NAMALWA (cell line): ENCODE measurements around the gene CCT8.

Experiments
- DNase-seq: peaks from one replicate; pipeline ENCODE4 v3.0.0-alpha.2; 2015; ENCODE audit warnings: low spot score

The CCT8 gene

DNA sequence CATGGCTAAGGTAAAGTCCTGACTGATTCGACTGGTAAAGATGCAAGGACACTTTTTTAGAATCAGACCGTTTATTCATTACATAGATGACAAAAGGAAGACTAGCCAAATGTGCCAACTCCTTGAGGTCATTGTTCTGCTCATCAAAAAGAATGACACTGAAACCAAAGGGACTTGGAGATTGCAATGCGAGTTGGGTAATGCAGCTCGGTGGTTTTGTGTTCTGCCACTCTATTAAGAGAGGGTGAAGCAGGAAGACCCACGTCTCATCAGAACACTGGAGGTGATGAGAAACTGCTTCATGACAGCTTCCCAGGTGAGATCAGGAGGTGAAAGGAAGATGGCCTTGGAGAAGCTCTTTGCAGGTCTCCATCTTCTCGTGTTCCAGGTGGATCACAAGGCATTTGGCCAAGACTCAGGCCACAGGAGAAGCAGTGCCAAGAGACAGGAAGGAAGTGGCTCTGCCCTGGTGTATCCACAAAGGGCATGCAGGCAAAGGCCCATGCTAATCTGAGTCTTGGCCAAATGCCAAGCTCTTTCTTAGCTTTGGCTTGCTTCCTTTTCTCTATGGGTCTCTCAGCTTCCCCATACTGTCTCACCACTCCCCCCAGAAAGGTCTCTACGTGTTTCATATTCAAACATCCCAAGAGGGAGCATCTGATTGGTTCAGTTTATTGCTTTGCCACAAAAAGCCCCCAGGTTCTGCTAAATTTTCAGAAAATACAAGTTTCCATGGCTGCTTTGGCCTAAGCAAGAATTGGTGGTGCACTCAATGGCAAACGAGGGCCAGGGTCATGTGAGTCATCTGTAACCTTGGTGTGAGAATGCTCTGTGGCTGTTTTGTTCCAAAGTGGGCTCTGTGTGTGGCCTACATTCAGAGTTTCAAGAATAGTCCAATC, 5.7 kb upstream of the CCT8 start:
- DNase-seq = peak; percentile 80

DNA sequence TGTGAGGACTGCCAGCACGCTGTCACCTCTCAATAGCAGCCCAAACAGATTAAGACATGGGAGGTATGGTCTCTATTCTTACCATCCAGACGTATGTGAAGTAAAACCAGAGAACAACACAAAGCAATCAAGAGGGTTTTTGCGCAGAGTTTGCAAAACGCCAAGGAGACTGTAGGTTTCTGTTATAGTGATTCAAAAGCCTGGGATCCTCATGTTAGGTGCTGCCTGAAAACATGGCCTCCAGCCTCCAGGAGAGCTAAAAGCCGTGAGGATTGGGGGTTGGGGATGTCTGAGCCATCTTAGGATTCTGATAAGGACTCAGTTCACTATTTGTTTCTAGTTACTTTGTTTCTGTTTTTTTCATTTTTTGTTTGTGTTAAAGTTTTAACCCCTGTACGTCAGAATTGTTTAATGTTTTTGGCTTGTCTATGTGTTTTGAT, 4.2 kb upstream of the CCT8 start:
- DNase-seq = peak; percentile 59

DNA sequence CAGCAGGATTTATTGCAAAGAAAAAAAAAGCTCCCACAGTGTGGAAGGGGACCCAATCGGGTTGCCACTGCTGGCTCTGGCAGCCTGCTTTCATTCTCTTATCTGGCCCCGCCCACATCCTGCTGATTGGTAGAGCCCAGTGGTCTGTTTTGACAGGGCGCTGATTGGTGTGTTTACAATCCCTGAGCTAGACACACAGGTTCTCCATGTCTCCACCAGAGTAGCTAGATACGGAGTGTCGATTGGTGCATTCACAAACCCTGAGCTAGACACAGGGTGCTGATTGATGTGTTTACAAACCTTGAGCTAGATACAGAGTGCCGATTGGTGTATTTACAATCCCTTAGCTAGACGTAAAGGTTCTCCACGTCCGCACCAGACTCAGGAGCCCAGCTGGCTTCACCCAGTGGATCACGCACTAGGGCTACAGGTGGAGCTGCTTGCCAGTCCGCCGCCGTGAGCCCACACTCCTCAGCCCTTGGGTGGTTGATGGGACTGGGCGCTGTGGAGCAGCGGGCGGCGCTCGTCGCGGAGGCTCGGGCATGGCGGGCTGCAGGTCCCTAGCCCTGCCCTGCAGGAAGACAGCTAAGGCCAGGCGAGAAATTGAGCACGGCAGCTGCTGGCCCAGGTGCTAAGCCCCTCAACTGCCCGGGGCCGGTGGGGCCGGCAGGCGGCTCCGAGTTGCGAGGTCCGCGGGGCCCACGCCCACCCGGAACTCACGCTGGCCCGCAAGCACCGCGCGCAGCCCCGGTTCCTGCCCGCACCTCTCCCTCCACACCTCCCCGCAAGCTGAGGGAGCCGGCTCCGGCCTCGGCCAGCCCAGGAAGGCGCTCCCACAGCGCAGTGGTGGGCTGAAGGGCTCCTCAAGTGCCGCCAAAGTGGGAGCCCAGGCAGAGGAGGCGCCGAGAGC, 3.5 kb upstream of the CCT8 start:
- DNase-seq = peak; percentile 76

DNA sequence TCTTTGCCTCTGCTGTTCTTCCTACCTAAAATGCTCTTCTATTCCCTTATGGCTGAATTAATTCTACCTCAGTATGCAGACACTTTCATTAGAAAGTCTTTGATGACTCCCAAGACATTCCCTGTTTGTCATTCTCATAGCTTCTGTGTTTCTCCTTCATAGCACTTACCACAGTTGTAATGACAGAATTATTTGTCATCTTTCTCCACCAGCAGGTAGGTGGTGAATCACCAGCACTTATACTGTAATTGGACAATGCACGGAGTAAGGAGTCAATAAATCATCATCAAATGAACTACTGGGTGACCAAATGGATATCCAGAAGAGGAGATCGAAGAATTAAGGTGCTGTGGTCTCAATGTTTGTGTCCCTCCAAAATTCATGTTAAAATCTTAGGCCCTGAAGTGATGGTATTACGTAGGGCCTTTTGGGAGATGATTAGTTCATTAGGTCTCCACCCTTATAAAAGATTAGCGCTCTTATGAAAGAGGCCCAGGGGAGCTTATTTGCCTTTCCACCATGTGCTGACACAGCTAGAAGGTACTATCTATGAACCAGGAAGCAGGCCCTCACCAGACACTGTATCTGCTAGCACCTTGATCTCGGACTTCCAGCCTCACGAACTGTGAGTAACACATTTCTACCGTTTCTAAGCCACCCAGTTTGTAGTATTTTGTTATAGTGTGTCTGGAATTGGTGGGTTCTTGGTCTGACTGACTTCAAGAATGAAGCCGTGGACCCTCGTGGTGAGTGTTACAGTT, 2.4 kb upstream of the CCT8 start:
- no peak for DNase-seq

DNA sequence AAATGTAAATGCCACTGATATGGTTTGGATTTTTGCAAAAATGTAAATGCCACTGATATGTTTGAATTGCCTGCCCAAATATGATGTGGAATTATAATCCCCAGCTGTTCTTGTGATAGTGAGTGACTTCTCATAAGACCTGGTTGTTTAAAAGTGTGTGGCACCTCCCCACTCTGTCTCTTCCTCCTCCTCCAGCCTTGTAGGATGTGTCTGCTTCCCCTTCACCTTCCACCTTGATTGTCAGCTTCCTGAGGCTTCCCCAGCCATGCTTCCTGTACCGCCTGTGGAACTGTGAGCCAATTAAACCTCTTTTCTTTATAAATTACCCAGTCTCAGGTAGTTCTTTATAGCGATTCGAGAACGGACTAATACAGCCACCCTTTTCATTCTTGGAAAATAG, 1.3 kb upstream of the CCT8 start:
- no peak for DNase-seq

DNA sequence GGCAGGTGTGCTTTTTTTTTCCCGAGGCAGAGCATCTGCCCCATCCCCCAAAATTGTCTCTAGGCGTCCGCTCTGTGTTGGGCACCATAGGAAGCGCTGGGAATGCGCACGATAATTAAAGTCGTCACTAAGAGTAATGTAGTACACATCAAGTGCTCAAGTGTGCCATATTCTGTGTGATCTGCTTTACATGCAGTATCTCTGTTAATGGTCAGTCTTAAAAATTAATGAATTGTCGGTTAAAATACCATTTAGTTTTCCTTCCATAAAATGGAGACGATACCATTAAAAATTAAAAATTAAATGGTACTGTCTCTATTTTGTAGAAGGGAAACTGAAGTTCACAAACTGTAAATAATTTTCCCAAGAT, 544 bp upstream of the CCT8 start:
- DNase-seq = no peak

DNA sequence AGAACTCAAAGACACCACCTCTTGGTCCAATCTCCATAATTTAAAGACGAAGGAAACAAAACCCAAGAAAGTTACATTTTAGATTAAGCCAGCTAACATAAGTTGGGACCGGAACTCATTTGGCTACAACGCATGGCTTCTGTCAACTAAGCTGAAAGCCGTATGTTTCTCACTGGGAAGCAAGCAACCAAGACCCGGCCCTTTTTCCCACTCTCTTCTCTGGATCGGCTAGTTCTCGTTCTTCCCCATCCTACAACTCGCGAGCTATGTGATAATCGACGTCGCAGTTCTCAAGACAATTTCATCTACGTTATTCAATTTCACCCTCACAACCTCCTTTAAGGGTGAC, 601 bp downstream of the CCT8 start:
- DNase-seq = no peak

DNA sequence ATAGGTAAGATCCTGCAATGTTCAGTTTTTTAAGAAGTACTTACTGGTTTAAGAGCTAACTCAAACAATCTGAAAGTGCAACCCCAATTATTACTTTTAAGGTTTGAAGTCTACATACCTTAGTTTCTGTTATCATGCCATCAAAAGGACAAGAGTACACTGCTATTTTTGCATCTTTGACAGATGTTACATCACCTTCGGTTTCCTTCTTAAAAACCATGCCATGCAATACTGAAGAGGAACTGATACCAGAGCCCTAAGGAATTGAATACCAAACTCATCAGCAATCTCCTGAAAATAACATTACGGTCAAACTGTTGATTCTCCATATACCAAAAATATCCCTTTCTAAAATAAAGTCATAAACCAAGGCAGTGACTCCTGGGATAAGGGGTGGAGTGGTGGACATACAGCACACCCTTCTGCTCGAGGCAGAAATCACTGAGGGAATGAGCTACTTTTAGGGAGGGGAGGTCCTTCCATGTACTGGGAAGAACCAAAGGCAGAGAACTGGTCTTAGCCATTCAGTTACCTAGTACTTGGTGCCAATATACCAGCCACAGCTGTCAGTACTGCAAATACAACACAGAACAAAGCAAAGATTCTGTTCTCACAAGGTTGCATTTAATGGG, 8.5 kb downstream of the CCT8 start:
- DNase-seq = peak; percentile 40

DNA sequence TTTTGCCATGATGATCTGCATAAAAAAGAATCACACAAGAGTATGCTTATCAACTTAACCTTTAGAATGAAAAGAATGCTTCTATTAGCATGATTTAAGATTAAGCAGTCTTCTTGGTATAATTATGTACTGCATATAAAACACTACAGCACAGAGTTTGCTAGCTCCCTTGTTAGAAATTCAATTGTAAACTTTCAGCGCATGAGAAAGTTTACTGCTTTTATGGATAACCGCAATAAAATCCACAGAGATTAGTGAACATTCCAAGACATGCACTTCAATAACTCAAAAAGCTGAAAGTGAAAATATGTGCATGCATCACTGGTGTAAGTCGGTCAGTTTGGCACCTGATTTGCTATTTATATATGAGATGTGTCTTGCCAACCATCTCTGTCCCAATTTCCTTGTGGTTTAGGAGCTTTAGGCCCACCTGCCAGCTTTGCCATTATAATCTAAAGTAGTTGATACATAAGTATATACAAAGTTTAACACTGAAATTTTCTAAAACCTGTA, 16.9 kb downstream of the CCT8 start:
- DNase-seq = no peak

DNA sequence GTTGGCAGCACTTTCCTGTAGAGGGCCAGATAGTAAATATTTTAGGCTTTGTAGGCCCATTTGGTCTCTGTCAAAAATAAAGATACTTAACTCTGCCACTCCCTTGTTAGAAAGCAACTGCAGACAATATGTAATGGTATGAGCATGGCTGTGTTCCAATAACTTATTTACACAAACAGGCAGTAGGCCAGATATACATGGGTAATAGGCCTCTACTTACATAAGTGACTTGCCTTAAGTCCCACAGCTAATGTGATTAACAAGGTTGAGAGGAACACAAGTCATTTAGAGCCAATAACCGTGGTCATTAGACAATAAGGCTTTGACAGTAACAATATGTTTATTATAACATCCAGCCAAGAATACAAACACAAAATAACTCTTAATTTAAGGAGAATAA, 17.4 kb downstream of the CCT8 start:
- no peak for DNase-seq

DNA sequence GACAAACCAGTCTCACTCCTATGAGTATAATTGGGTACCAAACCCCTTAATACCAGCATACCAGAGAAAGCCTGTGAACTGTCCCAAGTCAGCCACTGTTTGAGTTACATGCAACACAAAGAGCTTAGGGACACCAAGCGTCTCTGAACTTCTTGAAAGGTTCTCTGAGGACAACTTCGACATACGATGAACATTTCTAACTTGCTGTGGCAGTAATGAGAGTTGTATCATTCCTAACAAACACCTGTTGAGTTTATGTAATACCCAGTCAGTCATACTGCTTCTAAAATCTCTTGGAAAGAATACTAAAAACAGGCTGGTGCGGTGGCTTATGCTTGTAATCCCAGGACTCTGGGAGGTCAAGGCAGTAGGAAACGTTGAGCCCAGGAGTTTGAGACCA, 18.4 kb downstream of the CCT8 start:
- DNase-seq = no peak

DNA sequence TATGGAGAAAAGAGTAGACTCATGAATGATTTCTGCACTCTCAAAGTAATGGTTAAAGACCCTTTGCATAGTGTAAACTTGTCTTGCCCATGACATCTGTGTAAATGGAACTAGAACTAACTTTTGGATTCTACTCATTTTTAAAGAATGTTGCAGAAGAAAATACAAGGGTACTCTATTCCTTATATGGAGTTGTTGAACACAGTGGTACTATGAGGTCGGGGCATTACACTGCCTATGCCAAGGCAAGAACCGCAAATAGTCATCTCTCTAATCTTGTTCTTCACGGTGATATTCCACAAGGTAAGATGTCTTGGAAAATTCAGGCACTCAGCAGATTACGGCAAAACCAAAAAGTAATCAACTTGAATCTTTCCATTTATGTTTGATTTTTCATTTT, 19.8 kb downstream of the CCT8 start:
- no peak for DNase-seq

DNA sequence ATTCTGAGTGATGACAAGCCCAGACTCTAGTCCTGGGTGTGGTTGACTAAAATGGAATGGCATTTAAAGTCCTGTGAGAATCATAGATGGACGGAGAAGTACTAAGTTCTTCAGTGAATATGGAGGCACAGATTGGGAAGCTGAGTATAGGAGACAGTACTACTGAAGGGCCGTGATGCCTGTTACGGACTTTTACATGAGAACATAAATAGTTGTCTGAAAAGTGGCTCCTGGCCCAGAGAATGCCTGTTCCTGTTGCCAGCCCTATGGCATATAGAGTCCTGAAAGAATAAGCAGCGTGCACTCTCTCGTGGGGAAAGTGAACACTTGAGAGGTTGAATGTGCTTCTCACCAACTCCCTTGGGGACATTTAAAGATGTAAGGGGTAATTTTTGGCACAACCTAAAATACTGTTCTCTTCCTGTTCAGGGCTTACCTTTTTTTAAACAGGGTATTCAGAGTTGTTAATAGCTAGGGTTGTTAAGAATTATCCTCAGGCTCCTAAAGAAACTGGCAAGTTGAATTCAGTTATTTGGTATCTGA, 20.4 kb downstream of the CCT8 start:
- DNase-seq = peak; percentile 25

DNA sequence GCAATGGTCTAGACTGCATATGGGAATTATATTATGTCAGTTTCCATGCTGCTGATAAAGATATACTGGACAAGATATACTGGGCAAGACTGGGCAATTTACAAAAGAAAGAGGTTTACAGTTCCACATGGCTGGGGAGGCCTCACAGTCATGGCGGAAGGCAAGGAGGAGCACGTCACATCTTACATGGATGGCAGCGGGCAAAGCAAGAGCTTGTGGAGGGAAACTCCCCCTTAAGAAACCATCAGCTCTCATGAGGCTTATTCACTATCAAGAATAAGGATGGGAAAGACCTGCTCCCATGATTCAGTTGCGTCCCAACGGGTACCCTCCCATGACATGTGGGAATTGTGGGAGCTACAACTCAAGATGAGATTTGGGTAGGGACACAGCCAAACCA, 21.2 kb downstream of the CCT8 start:
- DNase-seq = no peak

DNA sequence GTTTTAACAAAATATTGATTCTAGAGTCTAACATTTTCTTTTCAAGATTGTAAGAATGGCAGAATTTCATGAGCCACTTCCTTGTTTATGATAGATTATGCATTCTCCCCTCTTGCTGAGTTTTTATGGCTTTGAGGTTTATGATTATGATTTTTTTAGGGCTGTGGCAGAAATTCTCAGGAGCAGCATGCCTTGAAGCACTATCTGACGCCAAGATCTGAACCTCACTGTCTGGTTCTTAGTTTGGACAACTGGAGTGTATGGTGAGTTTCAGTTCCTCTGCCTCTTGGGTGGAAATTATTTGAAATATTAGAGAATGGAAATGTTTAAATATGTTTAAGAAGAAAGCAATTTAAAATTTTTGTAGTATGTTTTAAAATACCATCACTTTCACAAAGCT, 38.8 kb downstream of the CCT8 start:
- no peak for DNase-seq

DNA sequence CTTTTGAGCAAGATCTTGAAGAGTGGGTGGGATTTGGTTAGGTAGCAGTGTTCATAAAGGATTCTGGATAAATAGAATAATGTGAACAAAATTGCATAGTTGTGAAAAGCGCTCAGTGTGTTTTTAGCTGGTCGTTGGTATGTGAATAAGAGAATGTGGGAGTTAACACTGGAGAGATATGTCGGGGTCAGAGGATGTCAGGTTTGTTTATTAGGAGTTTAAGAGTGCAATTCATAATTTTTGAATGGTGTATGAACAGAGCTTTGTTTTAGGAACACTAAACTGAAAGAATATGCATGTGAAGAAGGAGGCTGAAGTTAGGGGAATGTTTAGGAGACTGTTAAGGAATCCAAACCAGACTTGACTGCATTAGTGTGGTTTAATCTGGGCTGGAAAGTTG, 39.6 kb downstream of the CCT8 start:
- DNase-seq = no peak

DNA sequence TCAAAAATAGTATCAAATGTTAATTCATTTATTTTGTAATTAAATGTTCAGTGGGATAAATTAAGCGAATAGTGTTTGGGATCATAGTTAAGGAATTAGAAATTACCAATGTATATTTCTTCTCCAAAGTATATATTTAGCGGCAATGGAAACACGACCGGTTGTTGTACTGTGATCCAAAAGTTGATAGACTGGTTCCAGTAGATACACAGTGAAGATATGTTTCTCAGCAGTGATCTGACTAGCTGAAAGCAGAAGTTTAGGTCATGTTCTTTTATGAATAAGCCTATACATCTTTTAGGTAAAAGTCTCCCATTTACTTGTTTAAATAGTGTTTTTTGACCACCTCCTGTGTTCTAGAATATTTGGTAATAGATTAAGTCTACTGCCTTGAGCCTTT, 40.1 kb downstream of the CCT8 start:
- no peak for DNase-seq

DNA sequence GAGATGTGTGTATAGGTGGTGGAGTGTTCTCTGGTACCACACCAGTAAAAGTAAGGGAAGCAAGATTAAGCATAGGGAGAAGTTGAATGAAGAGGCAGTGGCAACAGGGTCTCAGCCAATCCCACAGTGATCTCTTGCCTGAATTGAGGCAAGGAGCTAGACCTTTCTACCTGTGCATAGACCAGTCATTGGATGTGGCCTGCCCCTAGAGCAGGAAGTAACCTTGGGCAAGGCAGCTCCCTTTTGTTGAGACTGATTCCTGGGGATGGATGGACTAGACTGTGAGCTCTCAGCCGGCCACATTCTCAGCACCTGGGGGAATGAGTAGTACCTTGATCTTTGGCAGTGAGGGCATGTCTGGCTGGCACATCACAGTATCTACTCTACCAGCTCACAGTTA, 42.5 kb downstream of the CCT8 start:
- DNase-seq = no peak

DNA sequence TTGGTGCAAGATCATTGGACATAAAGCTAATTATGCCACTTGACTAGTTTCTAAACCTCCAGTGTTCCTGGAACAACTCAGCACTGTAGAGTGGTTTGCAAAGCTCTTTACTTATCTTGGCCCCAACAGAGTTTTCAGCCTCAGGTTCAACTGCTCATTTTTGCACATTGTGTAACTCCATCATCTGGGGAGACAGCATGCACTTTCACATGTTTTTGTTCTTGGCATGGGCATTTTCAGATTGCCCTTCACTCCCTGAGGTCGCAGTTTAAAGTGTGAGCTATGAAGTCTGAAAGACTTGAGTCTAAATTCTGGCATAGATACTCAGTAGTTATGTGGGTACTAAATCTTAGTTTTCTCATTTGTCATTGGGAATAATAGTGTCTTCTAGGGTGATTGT, 43.9 kb downstream of the CCT8 start:
- DNase-seq = no peak

DNA sequence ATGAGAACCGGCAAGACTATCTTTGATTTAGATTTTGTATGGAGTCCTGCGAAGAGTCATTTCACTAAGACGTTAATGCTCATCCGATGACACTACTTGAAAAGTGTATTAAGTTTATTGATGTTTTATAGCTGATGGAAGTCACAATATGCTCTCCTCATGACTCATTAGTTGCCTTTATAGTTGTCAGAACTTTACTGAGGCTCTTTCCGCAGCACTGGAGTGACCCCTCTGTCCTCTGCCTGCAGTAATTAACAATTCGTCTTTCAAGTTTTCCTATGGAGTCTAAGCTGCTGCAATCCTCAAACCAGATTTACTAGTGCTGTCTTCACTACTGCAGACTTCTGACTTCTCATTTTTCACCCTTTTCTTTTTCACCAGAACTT, 48.1 kb downstream of the CCT8 start:
- peak; percentile 27 for DNase-seq

DNA sequence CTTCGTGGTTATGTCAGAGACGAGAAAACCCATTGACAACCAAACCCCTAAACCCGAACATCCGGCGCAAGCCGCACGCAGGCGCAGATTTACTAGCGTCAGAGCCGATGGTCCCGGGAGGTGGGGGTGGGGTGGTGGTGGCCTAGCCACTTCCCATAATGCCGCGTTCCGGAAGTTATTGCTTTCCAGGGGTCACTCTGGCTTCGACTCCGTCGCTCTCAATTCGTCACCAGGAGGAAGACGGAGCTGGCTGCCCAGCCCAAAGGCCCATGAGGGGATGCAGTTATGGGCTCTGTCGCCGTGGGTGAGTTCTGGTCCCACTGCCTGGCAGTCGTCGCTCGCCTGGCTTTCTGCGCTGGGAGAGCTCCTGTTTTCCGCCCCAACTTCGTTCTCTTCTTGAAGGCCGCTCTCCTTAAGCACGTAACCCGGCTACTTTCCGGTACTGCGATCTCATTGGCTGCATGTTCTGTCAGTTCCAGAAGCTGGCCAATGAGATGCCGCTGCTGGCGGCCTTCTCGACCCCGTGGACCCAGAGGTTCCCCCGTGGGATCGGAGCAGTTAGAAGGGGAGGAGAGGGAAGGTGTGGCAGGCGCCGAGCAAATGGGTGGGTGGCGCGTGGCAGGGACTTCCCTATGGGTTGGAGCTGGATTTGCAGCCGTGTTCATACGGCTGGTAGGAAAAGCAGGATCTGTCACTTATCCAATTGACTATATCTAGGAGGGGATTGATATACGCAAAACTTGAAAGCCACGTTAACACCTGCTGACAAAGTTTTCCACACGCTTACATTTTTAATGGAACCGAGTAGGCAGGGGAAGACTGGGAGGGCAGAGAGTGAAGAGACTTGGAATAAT, 48.7 kb downstream of the CCT8 start, which contains the start of gene USP16:
TSS of gene USP16 (plus strand) at position 195 of the 854 bp plus-strand sequence. CDS start 3,246 bp downstream, outside the sequence.
- peak; percentile 98 for DNase-seq
